GM12872 (cell line): Measurements from ENCODE around the gene CCDC34.

Experiments used
- TF ChIP-seq, protein P1 (sequence below): IDR thresholded peaks from 3 replicates; pipeline ENCODE4 v1.5.1; 2011; ENCODE audit warnings: low read depth, mild to moderate bottlenecking, low read length, moderate library complexity; ENCODE audit not compliant: insufficient read depth

CCDC34 gene

DNA sequence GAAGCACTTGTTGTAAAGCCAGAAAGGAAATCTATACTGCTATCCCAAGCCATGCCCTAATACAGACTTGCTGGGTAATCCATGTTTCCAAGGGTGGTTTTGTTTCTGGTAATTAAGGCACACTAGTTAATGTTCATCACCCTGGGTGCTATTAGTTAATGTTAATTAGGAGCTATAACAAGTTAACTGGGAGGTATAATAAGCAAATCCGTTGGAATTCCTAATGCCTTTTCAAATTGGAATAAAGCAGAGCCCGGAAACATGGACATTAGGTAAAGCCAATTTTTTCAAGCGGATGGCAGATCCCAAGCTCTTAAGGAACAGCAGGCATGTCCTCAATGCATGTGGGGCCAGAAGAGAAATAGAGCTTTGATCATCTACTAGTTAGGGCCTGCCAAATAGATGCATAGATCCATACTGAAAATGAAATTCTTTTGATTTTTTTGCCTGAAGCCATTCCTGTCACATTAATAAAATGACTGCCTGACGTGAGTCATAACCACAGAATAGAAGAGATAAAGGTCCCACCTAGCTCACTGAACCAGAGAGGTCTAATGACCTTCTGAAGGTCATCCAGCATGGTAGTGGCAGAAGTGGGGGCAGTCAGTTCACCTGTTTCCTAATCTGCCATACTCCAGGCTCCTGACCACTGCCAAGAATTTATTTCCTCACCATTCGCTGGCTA lies 28.5 kb upstream of the CCDC34 start:
- TF ChIP-seq, protein P1, sequence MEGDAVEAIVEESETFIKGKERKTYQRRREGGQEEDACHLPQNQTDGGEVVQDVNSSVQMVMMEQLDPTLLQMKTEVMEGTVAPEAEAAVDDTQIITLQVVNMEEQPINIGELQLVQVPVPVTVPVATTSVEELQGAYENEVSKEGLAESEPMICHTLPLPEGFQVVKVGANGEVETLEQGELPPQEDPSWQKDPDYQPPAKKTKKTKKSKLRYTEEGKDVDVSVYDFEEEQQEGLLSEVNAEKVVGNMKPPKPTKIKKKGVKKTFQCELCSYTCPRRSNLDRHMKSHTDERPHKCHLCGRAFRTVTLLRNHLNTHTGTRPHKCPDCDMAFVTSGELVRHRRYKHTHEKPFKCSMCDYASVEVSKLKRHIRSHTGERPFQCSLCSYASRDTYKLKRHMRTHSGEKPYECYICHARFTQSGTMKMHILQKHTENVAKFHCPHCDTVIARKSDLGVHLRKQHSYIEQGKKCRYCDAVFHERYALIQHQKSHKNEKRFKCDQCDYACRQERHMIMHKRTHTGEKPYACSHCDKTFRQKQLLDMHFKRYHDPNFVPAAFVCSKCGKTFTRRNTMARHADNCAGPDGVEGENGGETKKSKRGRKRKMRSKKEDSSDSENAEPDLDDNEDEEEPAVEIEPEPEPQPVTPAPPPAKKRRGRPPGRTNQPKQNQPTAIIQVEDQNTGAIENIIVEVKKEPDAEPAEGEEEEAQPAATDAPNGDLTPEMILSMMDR: no peak

DNA sequence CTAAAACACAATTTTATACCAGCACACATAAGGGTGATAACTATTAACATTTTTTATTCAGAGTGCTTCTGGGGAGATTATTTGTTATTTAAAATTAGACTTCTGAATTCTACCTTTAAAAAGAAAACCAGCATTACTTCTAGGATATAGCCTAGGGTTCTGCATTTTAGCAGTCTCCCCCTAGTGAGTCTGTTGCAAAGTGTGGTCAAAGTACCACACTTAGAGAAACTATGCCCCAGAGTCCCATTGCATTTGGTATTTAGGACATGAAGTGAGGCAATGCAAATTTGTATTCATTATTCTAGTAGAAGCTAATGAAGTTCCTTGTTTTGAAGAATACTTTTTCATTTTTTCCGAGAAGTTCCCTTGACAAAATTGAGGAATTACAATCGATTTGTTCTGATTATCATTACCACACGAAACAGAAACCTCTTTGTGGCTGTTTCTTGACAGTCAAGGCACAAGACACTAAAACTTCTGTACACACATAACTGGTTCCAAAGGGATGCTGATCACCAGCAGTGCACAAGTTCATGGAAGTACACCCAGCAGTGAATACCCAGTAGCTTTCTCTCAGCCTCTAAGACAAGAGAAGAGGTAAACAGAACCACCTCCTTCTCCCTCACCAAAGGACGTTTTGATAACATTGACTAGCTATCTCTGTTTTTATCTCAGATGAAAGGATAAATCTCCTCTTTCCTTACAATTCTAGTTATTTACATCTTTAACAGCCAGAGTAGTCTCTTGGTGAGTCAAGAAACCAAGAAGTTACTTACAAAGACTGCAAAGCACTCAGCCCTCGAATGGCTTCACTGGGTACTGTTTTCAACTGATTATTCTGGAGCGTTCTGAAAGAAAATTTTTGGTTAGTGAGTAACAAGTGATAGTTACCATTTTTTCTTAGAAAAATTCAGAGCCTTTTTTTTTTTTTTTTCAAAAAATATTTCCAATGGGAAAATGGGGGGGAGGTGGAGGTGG lies 27.6 kb upstream of the CCDC34 start:
- TF ChIP-seq, protein P1: no peak

- TF ChIP-seq, protein P1: no peak
Measured at GRCh38 chr11:27388869-27389268, 25.9 kb upstream of the CCDC34 start.

DNA sequence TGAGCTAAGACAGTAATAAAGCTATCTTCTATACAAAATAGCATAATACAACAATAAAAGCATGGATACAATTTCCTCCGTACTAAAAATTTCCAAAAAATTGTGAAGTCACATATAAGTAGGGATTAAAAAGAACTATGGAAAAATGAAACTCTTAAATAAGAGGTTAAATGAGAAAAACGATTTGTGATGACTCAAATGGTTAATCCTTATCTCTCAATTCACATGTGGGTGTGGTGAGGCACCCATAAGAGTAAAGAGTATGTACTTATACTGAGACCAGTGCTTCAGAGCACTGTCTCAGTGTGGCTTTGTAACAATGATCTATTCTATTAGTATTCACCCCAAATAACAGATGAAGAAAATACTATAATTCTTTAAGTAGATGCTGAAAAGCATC lies 25.0 kb upstream of the CCDC34 start:
- TF ChIP-seq, protein P1: no peak

DNA sequence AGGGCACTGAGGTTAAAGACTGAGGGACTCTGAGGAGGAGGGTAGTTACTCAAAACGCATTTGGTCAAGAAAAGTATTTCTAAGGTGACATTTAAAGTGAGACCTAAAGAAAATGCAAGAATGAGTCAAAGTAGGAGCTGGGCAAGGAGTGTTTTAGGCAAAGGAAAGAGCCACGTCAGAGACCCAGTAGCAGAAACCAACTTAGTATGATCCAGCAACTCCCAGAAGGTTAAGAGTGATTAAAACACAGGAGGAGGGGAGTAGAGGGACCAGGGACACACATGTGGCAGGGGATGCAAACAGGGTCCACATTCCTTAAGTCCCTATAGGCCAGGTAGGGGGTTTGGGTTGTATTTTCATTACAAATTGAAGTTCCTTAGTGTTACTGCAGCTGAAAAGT lies 24.3 kb upstream of the CCDC34 start:
- TF ChIP-seq, protein P1: no peak

DNA sequence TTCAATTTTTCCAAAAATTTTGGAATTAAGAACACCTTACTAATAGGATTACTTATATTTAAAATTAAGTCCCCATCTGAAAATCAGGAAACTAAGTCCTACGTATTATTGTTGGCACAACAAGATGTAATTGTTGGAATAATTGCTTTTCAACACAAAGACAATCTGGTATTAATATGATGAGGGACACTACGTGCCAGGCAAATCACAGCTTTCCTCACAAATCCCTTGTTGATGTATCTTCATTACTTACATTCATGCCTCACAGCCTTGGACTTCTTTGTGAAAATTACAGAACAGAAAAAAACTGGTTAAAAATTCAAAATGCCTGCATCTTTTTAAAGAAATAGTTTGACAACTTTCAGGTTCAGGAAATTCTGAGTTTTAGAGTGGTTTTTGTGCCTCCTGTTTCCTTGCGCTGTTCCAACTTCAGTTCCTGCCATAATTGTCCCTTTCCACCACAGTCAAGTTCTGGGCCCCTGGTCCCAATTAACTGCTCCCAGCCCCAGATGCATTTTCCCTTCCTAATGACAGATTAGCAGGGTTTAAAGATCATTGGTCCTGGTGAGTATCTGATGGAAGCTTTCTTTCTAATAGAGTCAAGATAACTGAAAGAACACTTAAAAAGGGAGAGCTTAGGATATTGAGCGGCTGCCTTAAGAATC lies 23.3 kb upstream of the CCDC34 start:
- TF ChIP-seq, protein P1: no peak

DNA sequence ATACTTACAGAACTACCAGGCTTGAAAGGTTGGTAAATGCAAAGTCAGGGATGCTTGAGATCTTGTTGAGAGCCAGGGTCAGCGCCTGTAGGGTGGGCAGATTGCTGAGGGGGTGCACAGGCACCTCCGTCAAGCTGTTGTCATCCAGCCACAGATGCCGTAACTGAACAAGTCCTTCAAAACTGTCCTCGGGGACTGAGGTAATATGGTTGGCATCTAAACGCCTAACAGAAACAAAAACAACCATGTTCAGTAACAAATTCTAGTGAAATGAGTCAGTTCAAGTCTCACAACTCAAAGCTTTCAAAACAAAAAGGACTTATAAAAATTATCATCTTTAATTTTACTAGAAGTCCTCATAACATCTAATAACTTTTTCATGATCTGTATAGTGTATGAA lies 22.2 kb upstream of the CCDC34 start:
- TF ChIP-seq, protein P1: no peak
